Measurements from ENCODE around the gene ACAT1. TPM values are rescaled to one million over a fixed set of nuclear protein-coding genes. Genes with fewer than 3 reads are reported as not detected.

Gene ACAT1
- total RNA-seq, 3 donors from 2014 or later (not counting 1 experiment from before 2014, with no cell fraction given), result 7.4 to 15.4 (median 10.9) TPM

- Mint-ChIP-seq H3K4me3 (no peak overlapping the region), H3K27me3 (ENCODE audit: low read depth in 2 of 2) (no peaks in the 10 kb centered on the region), H3K4me1 (no peaks in the 10 kb centered on the region), H3K27ac (peak overlapping the region in 1 of 2 donors; percentile 29), H3K36me3 (no peaks in the 10 kb centered on the region), H3K9me3 (no peaks in the 10 kb centered on the region)
- intact Hi-C loops (cut with micrococcal nuclease), result no loop called here
- DNase-seq, result no peak
- Histone ChIP-seq H3K27ac (ENCODE audit: low read length) (no peak overlapping the region), H3K4me1 (ENCODE audit: control insufficient read depth, insufficient read depth, low read length) (no peaks in the 10 kb centered on the region), H3K9me3 (ENCODE audit: control insufficient read depth, insufficient read depth, low read length) (no peaks in the 10 kb centered on the region), H3K36me3 (ENCODE audit: control insufficient read depth, insufficient read depth, low read length) (peaks cover 52% of the 10 kb centered on the region), H3K27me3 (ENCODE audit: control insufficient read depth, insufficient read depth, low read length) (no peaks in the 10 kb centered on the region), H3K4me3 (ENCODE audit: low read length) (no peak overlapping the region)
- TF ChIP-seq, protein P1, sequence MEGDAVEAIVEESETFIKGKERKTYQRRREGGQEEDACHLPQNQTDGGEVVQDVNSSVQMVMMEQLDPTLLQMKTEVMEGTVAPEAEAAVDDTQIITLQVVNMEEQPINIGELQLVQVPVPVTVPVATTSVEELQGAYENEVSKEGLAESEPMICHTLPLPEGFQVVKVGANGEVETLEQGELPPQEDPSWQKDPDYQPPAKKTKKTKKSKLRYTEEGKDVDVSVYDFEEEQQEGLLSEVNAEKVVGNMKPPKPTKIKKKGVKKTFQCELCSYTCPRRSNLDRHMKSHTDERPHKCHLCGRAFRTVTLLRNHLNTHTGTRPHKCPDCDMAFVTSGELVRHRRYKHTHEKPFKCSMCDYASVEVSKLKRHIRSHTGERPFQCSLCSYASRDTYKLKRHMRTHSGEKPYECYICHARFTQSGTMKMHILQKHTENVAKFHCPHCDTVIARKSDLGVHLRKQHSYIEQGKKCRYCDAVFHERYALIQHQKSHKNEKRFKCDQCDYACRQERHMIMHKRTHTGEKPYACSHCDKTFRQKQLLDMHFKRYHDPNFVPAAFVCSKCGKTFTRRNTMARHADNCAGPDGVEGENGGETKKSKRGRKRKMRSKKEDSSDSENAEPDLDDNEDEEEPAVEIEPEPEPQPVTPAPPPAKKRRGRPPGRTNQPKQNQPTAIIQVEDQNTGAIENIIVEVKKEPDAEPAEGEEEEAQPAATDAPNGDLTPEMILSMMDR (IDR thresholded peaks at IDR 0.05), result no peak
- WGBS (ENCODE audit: insufficient coverage), result 100% methylated on average over 1 of the region's 1 CpG
- no peak for ATAC-seq
Measured at GRCh38 chr11:108101090-108101775, 20.1 kb upstream of the ACAT1 start.

- TF ChIP-seq, protein P1 (IDR thresholded peaks at IDR 0.05), result no peak
- no peaks in the 10 kb centered on the region for H3K4me1 ChIP-seq (ENCODE audit: control insufficient read depth, insufficient read depth, low read length)
- H3K4me3 ChIP-seq (ENCODE audit: low read length), result no peak overlapping the region
- intact Hi-C loops (cut with micrococcal nuclease), result loop anchor here (10.0 kb wide), 1 partner anchor 544 kb away; no protein-coding TSS in a partner anchor
- no peaks in the 10 kb centered on the region for H3K9me3 ChIP-seq (ENCODE audit: control insufficient read depth, insufficient read depth, low read length)
- H3K27me3 ChIP-seq (ENCODE audit: control insufficient read depth, insufficient read depth, low read length), result no peaks in the 10 kb centered on the region
- ATAC-seq (no peak), DNase-seq (no peak)
- Mint-ChIP-seq H3K36me3 (no peaks in the 10 kb centered on the region), H3K4me1 (no peaks in the 10 kb centered on the region), H3K4me3 (no peak overlapping the region), H3K27me3 (ENCODE audit: low read depth in 2 of 2) (no peaks in the 10 kb centered on the region), H3K27ac (no peak overlapping the region), H3K9me3 (no peaks in the 10 kb centered on the region)
- WGBS (ENCODE audit: insufficient coverage), result 93% methylated on average over 4 of the region's 4 CpGs
- H3K27ac ChIP-seq (ENCODE audit: low read length), result no peak overlapping the region
- H3K36me3 ChIP-seq (ENCODE audit: control insufficient read depth, insufficient read depth, low read length), result peaks cover 3% of the 10 kb centered on the region
Measured at GRCh38 chr11:108111126-108111525, 10.2 kb upstream of the ACAT1 start.

- H3K4me1 Mint-ChIP-seq, result no peaks in the 10 kb centered on the region
- no peak overlapping the region for H3K4me3 ChIP-seq (ENCODE audit: low read length)
- ATAC-seq (no peak), DNase-seq (no peak)
- H3K4me3 Mint-ChIP-seq, result no peak overlapping the region
- 97% methylated on average over 2 of the region's 2 CpGs for WGBS (ENCODE audit: insufficient coverage)
- no peaks in the 10 kb centered on the region for H3K27me3 Mint-ChIP-seq (ENCODE audit: low read depth in 2 of 2)
- H3K27me3 ChIP-seq (ENCODE audit: control insufficient read depth, insufficient read depth, low read length), result no peaks in the 10 kb centered on the region
- TF ChIP-seq, protein P1 (IDR thresholded peaks at IDR 0.05), result no peak
- intact Hi-C loops (cut with micrococcal nuclease), result loop anchor here (10.0 kb wide), 1 partner anchor 543 kb away; no protein-coding TSS in a partner anchor
- peak overlapping the region in 1 of 2 donors; percentile 0 for H3K27ac Mint-ChIP-seq
- H3K4me1 ChIP-seq (ENCODE audit: control insufficient read depth, insufficient read depth, low read length), result no peaks in the 10 kb centered on the region
- H3K9me3 ChIP-seq (ENCODE audit: control insufficient read depth, insufficient read depth, low read length), result no peaks in the 10 kb centered on the region
- H3K36me3 Mint-ChIP-seq, result no peaks in the 10 kb centered on the region
- no peak overlapping the region for H3K27ac ChIP-seq (ENCODE audit: low read length)
- H3K36me3 ChIP-seq (ENCODE audit: control insufficient read depth, insufficient read depth, low read length), result peaks cover 3% of the 10 kb centered on the region
- H3K9me3 Mint-ChIP-seq, result no peaks in the 10 kb centered on the region
Measured at GRCh38 chr11:108112057-108112456, 9.3 kb upstream of the ACAT1 start.
